ENCODE results near the gene PCYOX1L.

- no peak for TF ChIP-seq CEBPB (IDR thresholded peaks at IDR 0.05; ENCODE audit: low read depth, low read length)
- TF ChIP-seq ATF3 (IDR thresholded peaks at IDR 0.05; ENCODE audit: insufficient read depth, low read depth, low read length) = no peak
Measured at GRCh38 chr5:149357370-149358293, at the start of gene PCYOX1L.
